Panc1 (cell line): Measurements from ENCODE around the gene ZNF490. TPM values are rescaled to one million over a fixed set of nuclear protein-coding genes. Genes with fewer than 3 reads are reported as not detected.
A peak's percentile ranks its signal among the peaks of the same experiment; 100 is the strongest.

Source experiments
- ATAC-seq: fragments of 200-7000 bp; cut with Tn5 transposase; 2 replicates; pipeline ENCODE4 v1.9.1; 2020; ENCODE audit warnings: mild to moderate bottlenecking, moderate library complexity
- BruUV-seq: library from RNA; stranded (reverse); fragments of 400-500 nt; replicated peaks from 2 replicates; lab custom pipeline; 2021; lab: Mats Ljungman, UMichigan
- CTCF ChIA-PET: fragments of 300-600 bp; sonication (Branson Sonifier 250); formaldehyde crosslinking; loops from one replicate; lab custom pipeline; 2022; ENCODE audit warnings: antibody characterized with exemption; lab: Charles Lee
- POLR2A ChIA-PET: fragments of 300-600 bp; sonication (Branson Sonifier 250); formaldehyde crosslinking; loops from one replicate; lab custom pipeline; 2022; ENCODE audit warnings: antibody characterized with exemption; lab: Charles Lee
- DNase-seq: peaks from one replicate; pipeline ENCODE4 v3.0.0-alpha.2; 2010; ENCODE audit warnings: low read depth, low spot score
- H3K27ac ChIP-seq: 2 replicates; pipeline ENCODE4 v1.5.1; 2011; ENCODE audit warnings: mild to moderate bottlenecking, low read length, inconsistent platforms
- H3K27me3 ChIP-seq: fragments of 200-500 bp; sonication (Bioruptor generic); 2 replicates; pipeline ENCODE4 v1.6.0; 2014; ENCODE audit warnings: low read length, inconsistent platforms; ENCODE audit not compliant: control insufficient read depth, insufficient read depth
- H3K36me3 ChIP-seq: fragments of 200-500 bp; sonication (Bioruptor generic); 2 replicates; pipeline ENCODE4 v1.5.1; 2014; ENCODE audit warnings: inconsistent platforms, mild to moderate bottlenecking, low read length, moderate library complexity; ENCODE audit not compliant: control insufficient read depth, insufficient read depth
- H3K4me1 ChIP-seq: 2 replicates; pipeline ENCODE4 v1.5.1; 2011; ENCODE audit warnings: inconsistent platforms, mild to moderate bottlenecking, low read length, moderate library complexity; ENCODE audit not compliant: control insufficient read depth, insufficient read depth
- H3K4me3 ChIP-seq, 2 experiments: 2 replicates each; pipeline ENCODE4 v1.5.1; 2011 to 2012; ENCODE audit warnings: low read depth in 2 of 2, low read length in 2 of 2, mild to moderate bottlenecking in 2 of 2, inconsistent platforms in 1 of 2, moderate library complexity in 1 of 2
- H3K9me3 ChIP-seq: fragments of 200-500 bp; sonication (Bioruptor generic); 2 replicates; pipeline ENCODE4 v1.5.1; 2014; ENCODE audit warnings: low read depth, mild to moderate bottlenecking, inconsistent platforms, low read length, moderate library complexity; ENCODE audit not compliant: control insufficient read depth, insufficient read depth
- CTCF ChIP-seq: fragments of 450-650 bp; IDR thresholded peaks from 2 replicates; pipeline ENCODE4 v1.5.1; 2017; ENCODE audit warnings: mild to moderate bottlenecking
- POLR2AphosphoS5 ChIP-seq: IDR thresholded peaks from 2 replicates; pipeline ENCODE4 v1.6.1; 2012; ENCODE audit warnings: mild to moderate bottlenecking, low read depth, low read length, moderate library complexity
- REST ChIP-seq, 2 experiments: IDR thresholded peaks; 2 replicates each; pipeline ENCODE4 v1.6.1; 2011 to 2012; ENCODE audit warnings: low read depth in 2 of 2, control low read depth in 1 of 2, low read length in 1 of 2, mild to moderate bottlenecking in 1 of 2, moderate library complexity in 1 of 2; ENCODE audit not compliant: insufficient read depth in 1 of 2
- SIN3A ChIP-seq: IDR thresholded peaks from 2 replicates; pipeline ENCODE4 v1.6.1; 2012; ENCODE audit warnings: low read depth, mild to moderate bottlenecking, low read length, moderate library complexity, borderline replicate concordance; ENCODE audit not compliant: insufficient read depth
- TCF7L2 ChIP-seq: IDR thresholded peaks from 2 replicates; pipeline ENCODE4 v1.6.1; 2011; ENCODE audit warnings: mild to moderate bottlenecking, low read depth, low read length, inconsistent platforms
- in situ Hi-C: cut with HindIII; loops from 2 replicates; pipeline ENCODE4 v1.10.0; 2016; ENCODE audit warnings: low sequenced_read_pairs, low pct_unique_long_range_greater_than_20kb
- intact Hi-C: fragments of 100-400 bp; cut with micrococcal nuclease; formaldehyde crosslinking; loops from one replicate; pipeline ENCODE4 v1.10.0; 2022; ENCODE audit not compliant: unreplicated experiment
- total RNA-seq: library from RNA; stranded (reverse); gene quantifications from one replicate; pipeline ENCODE4 v1.2.1, GENCODE V29; 2021; ENCODE audit not compliant: unreplicated experiment

ZNF490 gene
- total RNA-seq, 1 experiment from 2014 or later = 7.0 TPM

GRCh38 chr19:12555456-12555930 is 55.1 kb downstream of the ZNF490 start:
- Histone ChIP-seq H3K4me1 (peaks cover 5% of the 10 kb centered on the region; the same call in 1 of the 2 replicates), H3K9me3 (no peaks in the 10 kb centered on the region), H3K27ac (no peak overlapping the region), H3K36me3 (no peaks in the 10 kb centered on the region), H3K27me3 (no peaks in the 10 kb centered on the region), H3K4me3 (no peak overlapping the region)
- in situ Hi-C loops = no loop called here
- no TSS peak for BruUV-seq
- TF ChIP-seq REST (IDR thresholded peaks at IDR 0.05; ENCODE audit: insufficient read depth in 1 of 2, low read depth in 2 of 2, low read length in 1 of 2) (no peak), CTCF (no peak), SIN3A (no peak), TCF7L2 (no peak), POLR2AphosphoS5 (no peak)
- ChIA-PET CTCF (no interaction called here), POLR2A (no interaction called here)
- ATAC-seq (no peak), DNase-seq (no peak)
- intact Hi-C loops = no loop called here

- Histone ChIP-seq H3K36me3 (no peaks in the 10 kb centered on the region), H3K27me3 (no peaks in the 10 kb centered on the region), H3K4me1 (peaks cover 5% of the 10 kb centered on the region; the same call in 1 of the 2 replicates), H3K4me3 (peak within 1 kb of the TSS; percentile 73 to 95), H3K27ac (peak within 1 kb of the TSS; percentile 93), H3K9me3 (no peaks in the 10 kb centered on the region)
- ATAC-seq (peak; percentile 99), DNase-seq (peak; percentile 89)
- CTCF ChIA-PET = no interaction called here
- POLR2A ChIA-PET = no interaction called here
- TF ChIP-seq POLR2AphosphoS5 (peak; percentile 72), SIN3A (peak; percentile 30; the same call in 1 of the 2 replicates), REST (IDR thresholded peaks at IDR 0.05; ENCODE audit: insufficient read depth in 1 of 2, low read depth in 2 of 2, low read length in 1 of 2) (no peak)
- BruUV-seq = no TSS peak
- in situ Hi-C loops = no loop called here
- intact Hi-C loops = loop anchor here (5.0 kb wide), 1 partner anchor 96 kb away; no protein-coding TSS in a partner anchor
These were observed 59.4 kb downstream of the ZNF490 start, which contains the start of gene ZNF564 for GRCh38 chr19:12551060-12551832. TSS of gene ZNF564 (minus strand) at chr19:12551482. CDS start at chr19:12551332, 150 bp downstream.
